Hematopoietic multipotent progenitor cell treated with erythropoietin and hydrocortisone succinate and interleukin-3 and kit ligand, for 17 days (in vitro differentiated cells): Measurements from ENCODE around the gene JMY.

Experiments
- DNase-seq: peaks from one replicate; pipeline ENCODE4 v3.0.0-alpha.2; 2015; ENCODE audit warnings: low spot score

Gene JMY, protein sequence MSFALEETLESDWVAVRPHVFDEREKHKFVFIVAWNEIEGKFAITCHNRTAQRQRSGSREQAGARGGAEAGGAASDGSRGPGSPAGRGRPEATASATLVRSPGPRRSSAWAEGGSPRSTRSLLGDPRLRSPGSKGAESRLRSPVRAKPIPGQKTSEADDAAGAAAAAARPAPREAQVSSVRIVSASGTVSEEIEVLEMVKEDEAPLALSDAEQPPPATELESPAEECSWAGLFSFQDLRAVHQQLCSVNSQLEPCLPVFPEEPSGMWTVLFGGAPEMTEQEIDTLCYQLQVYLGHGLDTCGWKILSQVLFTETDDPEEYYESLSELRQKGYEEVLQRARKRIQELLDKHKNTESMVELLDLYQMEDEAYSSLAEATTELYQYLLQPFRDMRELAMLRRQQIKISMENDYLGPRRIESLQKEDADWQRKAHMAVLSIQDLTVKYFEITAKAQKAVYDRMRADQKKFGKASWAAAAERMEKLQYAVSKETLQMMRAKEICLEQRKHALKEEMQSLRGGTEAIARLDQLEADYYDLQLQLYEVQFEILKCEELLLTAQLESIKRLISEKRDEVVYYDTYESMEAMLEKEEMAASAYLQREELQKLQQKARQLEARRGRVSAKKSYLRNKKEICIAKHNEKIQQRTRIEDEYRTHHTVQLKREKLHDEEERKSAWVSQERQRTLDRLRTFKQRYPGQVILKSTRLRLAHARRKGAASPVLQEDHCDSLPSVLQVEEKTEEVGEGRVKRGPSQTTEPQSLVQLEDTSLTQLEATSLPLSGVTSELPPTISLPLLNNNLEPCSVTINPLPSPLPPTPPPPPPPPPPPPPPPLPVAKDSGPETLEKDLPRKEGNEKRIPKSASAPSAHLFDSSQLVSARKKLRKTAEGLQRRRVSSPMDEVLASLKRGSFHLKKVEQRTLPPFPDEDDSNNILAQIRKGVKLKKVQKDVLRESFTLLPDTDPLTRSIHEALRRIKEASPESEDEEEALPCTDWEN

DNA sequence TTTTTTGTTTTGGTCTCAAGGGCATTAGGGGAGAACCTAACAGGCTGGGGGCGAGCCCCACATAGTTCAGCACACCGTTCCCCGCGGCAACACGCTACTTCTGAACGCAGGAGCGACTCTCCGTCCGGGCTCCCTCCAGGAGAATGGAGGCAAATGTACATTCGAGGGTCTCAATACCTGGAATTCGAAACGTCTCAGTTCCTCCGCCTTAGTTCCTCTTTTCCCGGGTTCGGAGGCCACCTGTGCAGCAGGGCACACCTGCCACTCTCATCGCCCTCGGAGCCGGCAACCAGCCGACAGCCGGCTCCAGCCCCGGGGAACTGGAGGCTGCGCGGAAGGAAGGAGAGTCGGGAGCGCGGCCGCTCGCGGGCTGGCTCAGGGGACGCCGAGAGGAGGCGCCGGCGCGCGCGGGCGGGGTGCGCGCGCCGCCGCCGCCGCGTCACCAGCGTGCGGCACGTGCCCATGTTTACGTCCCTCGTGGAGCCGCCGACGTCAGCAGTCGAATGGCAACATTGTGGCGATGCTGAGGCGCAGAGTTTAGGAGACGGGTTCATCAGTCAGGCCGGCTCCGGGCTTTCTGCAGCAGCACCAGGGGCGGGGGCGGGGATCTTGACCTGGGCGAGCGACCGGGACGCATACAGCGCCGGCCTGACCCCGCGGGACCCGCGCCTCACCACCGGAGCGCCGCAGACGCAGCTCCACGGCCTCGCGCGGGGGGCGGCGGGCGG is at the start of gene JMY:
TSS of gene JMY (plus strand) at position 498 of the 728 bp plus-strand sequence. CDS start 520 bp downstream, outside the sequence.
- peak; percentile 91 for DNase-seq

DNA sequence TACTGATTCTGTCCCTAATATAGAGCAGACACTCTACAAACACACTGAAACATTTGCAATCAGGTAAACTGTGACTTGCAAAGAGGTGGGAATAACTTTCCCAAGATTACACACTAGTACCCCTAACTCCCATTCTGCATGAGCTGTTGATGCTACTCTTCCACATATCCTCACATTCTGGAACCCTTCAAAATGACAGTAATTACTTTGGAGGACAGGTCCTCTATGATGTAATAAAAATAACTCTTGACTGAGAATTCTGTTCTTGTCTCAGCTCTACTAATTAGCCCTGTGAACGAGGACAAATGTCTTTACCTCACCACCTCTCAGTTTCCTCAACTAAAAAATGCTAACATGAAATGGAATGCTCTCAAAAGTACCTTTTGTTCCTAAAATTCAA is 49.5 kb upstream of the JMY start:
- DNase-seq = no peak

DNA sequence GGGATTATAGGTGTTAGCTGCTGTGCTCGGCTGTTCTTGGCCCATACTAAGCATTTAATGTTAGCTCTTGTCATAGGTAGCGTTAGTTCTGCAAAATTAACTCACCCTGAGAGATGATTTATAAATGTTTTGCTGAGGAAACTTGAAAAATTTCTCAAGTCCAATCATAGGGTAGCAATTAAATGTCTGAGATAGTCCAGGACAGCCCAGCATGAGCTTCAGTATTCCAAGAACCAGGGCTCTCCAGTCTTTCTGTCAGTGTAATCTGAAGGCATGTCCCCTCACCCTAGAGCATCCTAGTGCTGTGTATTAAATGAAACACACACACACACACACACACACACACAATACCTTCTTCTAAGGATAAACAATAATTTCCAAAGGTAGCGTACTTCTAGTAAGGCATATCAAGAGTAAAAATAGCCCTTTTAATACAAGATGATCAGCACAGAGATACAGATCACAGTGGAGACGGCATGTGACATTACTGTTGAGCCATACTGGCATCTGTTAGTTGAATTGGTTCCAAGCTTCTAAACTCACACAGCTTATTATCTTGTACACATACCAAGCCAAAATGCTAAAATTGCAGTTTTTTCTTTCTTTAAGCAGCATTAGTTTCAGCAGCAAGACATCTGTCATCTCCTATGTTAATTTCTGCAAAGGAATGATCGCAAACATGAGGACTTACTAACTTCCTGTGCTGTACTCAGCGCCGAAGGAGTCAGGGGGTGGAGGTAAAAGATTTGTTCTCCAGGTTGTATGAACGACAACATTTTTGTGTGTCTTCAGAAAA is 46.3 kb upstream of the JMY start:
- DNase-seq = no peak

DNA sequence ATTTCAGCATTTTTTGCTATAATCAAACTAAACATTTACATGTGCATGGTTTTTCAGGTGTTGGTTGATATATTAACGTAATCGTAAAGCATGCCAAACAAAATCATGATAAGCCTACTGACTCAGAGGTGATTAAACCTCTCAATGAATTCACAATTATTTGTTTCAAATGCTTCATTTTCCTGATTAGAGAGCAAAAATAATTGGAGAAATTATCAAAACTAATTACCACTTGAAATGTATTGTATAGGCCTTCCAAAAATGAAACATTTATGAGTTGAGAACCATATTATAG is 45.7 kb upstream of the JMY start:
- DNase-seq = no peak

DNA sequence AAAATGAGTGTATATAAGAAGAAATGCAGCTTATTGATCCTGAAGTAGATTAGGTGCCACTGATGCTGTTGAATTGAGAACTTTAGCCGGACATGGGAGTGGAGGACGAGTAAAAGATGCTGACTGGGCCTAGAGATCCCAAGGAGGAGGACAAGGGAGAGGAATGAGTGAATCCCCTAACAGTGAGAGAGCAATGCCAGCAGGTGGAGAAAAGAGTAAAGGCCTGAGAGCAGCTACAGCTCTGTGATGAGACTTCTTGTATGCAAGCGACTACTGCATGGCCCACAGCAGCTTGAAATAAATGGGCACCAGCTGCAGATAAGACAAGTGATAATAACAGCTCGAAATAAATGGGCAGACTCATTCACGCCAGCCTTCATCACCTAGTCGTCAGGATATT is 44.5 kb upstream of the JMY start:
- no peak for DNase-seq

DNA sequence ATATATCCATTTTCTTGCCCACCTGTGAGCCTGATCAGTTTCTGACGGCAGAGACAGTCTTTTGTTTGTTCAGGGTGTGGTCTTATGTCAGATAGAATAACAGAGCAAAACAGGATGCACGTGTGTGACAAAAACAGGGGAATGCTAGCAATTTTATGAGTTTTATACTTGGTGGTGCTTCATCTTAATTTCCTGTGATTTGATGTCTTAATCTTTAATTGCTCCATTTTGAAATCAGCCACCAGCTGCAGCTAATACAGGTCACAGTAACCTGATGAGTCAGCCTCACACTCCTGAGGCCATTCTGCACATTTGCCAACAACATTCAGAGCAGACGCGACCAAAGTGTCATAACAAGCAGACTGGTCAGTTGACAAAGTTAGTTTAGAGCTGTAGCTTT is 42.3 kb upstream of the JMY start:
- no peak for DNase-seq

DNA sequence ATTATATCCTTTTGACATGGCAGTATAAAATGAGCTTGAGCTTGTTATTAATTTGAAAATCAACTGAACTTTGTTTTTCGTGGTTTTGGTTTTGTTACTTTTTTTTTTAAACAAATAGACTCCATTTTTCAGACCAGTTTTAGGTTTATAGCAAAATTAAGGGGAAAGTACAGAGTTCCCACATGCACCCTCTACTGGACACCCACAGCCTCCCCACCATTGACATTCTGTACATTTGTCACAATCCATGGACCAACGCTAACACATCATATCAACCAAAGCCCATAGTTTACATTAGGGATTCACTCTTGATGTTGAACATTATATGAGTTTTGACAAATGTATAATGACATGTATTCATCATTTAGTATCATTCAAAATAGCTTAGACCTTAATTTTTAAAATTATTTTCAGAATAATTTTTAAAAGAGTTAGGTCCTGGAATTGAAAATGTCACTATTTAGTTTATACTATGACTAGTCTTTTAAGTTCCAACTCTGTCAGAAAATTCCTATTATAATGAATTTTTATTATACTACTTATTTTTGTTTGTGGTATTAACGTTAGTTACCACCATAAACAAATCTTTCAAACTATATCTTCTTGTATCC is 35.3 kb upstream of the JMY start:
- DNase-seq = no peak

DNA sequence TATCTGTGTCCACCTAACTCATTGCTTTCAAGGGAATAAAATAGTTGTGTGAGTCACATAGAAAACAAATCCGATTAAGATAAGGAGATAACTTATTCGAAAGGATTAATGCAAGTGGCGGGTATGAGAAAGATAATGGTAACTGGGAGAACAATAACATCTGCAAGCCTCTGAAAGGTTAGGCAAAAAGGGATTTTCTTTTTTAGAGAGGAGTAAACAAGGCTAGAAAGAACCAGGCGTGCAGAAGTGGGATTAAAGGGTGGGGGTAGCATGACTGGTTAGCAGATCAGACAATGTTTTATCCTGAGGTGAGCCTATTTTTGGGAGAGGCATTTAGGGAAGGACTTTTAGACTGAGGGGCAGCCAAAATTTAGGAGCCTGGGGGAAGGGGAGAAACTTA is 34.7 kb upstream of the JMY start:
- DNase-seq = no peak

DNA sequence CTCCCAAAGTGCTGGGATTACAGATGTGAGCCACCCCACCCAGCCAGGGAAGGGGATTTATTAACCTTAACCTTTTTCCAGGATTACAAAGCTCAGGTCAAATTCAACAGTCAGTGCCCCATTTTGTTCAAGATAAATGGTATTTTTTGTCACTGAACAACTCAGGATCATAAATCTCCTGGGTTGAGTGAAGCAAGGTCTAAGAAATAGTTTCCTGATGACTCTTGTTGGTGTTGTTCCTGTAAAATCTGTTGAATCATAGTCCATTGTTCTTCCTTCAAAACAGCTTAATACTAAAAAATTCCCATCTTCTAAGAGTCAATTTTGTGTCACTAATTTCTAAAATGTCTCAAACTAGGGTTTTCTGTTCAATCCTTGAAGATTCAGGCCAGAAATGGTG is 33.9 kb upstream of the JMY start:
- no peak for DNase-seq

DNA sequence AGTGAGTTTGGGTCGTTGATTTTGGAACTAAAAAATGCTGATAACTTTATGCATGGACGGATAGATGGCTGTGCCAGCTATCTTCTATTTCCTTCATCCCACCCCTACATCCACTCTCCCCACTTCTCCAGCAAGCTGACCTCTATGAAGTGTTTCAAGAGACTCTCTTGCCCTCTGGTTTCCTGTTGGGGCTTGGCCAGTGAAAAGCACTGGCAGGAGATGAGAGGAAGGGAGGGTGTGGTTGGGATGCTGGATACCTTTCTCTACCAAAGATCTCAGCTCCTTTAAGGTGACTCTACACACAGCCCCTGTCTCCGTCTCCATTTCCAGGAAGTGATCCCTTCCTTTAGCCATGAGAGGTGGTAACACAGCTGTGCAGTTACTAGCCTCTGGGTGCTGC is 30.0 kb upstream of the JMY start:
- DNase-seq = no peak

DNA sequence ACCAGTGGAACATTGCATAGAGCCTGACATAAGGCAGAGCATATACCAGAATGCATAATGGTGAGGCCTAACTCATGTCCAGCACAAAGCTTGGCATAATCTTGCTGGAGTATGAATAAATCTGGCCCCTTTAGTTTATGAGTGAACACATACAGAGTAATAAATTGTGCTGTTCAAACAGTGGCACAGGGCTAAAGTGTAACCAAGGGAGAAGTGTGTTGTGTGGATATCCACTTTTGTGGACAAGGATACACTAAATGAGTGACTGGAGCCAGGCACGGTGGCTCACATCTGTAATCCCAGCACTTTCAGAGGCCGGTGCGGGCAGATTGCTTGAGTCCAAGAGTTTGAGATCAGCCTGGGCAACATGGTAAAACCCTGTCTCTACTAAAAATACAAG is 29.4 kb upstream of the JMY start:
- no peak for DNase-seq

DNA sequence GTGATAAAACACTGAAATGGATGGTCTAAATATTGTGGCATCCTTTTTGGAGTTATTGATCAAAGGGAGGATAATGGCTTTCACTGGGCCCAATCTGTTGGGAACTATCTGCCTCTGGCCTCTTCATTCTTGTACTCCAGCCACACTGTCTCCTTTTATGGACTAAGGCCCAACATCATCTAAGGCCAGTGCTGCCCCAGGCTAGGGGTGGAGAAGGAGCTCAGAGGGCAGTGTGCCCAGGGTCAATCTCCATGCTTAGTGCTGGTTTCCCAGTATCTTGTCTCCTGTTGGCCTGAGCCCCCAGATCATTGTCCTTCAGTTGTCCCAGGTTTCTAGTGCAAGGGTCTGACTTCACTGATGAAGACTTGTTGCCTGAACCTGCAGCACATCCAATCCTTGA is 26.4 kb upstream of the JMY start:
- no peak for DNase-seq

DNA sequence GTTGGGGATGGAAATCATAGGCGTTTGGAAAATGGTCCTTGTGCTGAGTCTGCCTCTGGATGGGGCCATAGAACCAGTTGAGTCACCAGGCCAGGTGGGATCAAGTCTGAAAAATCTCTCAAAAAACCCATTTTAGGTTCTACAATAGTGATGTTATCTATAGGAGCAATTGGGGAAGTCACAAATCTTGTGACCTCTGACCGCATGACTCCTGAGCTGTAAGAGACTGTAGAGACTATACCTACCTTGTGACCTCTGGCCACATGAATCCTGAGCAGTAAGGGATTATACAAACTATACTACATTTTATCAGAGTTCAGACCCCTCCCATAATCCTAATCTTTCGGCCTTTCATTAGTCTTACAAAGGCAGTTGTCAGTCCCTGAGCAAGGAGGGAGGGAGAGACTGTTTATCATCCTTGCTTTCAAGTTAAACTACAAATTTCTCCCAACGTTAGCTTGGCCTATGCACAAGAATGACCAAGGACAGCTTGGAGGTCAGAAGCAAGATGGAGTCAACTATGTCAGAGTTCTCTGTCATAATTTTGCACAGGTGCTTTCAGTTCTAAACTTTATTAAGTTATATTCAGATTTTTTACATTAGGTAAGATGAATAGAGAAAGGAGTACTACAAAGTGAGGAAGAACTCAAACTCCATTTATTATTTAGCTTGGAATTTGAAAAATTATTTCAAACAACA is 11.5 kb upstream of the JMY start:
- DNase-seq = no peak

DNA sequence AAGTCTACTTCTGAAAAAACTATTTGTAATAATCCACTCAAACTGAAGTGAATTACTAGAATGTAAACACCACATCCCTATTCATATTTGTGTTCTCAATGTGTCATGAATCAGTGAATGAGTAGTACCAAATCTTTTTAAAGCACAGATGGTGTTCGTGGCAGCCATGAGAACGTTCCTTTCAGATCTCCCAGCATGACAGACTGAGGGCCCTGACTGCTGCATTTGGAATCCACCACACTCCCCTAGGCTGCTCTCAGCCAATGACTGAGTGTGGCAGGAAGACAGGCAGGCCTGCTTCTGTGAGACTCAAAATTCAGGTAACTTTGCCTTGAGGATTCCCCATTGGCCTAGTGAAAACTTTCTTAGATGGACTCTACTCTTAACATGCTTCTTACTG is 10.9 kb upstream of the JMY start:
- no peak for DNase-seq

DNA sequence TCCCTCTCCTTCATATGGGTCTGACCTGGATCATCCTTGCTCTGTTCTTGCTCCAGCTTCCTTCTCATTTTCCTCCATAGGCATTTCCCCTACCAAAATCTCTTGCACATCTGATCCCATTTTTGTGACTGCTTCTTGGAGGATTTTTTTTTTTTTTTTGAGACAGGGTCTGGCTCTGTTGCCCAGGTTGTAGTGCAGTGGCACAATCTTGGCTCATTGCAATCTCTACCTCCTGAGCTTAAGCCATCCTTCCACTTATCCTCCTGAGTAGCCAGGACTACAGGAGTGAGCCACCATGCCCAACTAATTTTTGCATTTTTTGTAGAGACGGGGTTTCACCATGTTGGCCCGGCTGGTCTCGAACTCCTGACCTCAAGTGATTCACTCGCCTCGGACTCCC is 10.5 kb upstream of the JMY start:
- DNase-seq = no peak

DNA sequence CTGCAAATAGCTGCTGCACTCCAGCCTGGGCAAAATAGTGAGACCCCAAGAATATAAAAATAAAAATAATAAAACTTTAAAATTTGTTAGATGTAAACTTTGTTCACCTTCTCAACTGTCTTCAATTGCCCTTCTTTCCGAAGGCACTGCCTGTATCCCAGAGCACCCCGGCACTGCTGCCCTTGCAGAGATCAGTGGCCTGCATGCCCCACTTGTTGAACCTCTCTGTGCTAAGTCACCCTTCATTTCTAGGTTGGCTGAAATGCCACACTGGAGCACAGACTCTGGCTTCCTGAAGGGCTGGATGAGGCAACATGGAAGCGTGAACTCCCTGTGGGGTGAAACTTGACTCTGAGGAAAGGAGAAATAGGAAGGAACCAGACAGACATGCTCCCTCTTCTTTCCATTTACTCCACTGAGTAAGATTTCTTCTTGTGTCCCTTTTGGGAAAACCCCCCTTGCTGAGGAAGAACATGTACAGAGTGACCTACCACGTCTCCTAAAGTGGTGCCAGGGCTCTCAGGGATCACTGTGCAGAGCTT is 8.4 kb upstream of the JMY start:
- DNase-seq = no peak

DNA sequence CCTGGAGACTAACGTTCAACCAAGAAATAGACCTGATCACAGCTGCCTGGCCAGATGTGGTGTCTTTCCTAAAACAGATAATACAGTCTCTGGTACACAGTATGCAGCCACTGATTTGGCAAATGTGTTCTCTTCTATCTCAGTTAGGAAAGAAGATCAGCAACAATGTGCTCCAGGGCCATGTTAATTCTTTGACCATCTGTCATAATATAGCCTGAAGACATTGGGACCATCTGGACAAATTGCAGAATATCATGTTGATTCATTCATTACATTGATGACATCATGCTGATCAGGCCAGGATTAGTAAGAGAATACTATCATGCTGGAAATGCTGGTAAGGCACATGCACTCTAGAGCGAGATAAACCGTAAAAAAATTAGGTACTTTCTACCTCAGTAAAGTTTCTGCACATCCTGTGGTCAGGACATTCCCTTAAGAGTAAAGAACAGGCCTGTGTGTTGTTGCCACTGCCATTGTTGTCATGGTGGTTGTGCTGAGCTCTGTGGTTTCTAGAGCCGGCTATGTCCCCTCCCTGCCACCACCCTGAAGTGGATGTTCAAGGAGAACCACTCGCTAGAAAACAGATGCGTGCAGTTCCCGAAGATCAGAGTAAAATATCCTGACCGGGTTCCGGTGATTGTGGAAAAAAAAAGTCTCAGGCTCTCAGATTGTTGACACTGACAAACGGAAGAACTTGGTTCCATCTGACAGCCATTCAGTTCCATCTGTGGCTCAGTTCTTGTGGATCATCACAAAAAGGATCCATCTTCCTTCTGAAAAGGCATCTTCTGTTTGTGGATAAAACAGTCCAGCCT is 6.4 kb upstream of the JMY start:
- DNase-seq = no peak

DNA sequence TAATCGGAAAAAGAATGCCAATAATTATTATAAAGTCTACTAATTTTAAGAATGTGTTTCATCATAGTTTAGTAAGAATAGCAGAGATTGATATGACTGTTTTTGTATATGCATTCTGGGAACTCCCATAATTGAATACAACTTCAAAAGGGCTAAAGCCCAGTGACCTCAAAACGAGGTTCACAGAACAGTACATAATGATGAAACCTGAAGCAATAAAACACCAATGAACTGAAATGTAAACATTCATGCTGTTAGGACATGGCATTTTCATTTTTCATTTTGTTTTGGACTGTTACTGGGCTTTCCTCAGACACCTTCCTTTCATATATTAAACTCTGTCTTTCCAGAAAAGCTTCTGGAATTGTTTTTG is 684 bp upstream of the JMY start:
- DNase-seq = peak; percentile 74

DNA sequence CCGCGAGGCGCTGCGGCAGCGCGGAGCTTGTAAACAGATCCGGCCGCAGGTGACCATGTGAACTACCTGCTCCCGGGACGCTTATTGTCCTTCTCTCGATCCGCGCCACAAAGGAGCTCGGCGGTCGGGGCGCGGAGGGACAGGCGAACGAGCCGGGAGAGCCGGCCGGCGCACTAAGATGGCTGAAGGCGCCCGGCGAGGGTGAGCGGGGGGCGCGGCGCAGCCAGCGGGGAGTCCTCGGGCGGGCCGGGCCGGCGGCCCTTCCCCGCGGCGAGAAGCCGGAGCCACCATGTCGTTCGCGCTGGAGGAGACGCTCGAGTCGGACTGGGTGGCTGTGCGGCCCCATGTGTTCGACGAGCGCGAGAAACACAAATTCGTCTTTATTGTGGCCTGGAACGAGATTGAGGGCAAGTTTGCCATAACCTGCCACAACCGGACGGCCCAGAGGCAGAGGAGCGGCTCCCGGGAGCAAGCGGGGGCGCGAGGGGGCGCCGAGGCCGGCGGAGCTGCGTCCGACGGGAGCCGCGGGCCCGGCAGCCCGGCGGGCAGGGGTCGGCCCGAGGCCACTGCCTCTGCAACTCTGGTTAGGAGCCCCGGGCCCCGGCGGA is 535 bp downstream of the JMY start:
- DNase-seq = peak; percentile 70
